Measurements from ENCODE around the gene TSPAN1. TPM values are rescaled to one million over a fixed set of nuclear protein-coding genes. Genes with fewer than 3 reads are reported as not detected.
A peak's percentile ranks its signal among the peaks of the same experiment; 100 is the strongest.

The TSPAN1 gene
- total and polyA plus RNA-seq, 10 of the 15 experiments (the other 5 are each of a cell fraction or from before 2014, with no cell fraction given), result 0.08 to 0.29 (median 0.23) TPM; not detected in 5

DNA sequence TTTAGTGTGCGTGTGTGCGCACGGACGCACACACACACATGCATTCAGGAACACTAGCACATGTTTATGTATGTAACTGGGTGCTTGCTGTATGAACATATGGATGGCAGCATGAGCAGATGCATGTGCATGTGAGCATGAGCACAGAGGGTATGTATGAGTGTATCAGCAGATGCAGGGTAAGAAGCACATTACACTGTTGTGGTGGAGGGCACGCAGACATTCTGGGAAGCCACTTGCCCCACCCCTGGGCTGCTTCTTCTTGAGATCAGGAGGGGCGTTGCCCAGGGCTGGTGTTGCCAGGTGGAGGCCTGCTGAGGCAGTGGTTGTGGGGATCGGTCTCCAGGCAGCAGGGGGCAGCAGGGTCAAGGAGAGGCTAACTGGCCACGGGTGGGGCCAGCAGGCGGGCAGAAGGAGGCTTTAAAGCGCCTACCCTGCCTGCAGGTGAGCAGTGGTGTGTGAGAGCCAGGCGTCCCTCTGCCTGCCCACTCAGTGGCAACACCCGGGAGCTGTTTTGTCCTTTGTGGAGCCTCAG is 5.3 kb downstream of the TSPAN1 start:
- ChIA-PET RAD21 (ENCODE audit: unreplicated experiment) (interaction anchor here (1.0 to 4.8 kb wide), 8 partner anchors 19 to 145 kb away, joined by 3 to 63 read pairs (median 6); partner anchors contain the start of genes POMGNT1 and RAD54L), POLR2A (no interaction called here), CTCF (interaction anchor here (0.6 to 17.5 kb wide), 8 partner anchors 11 to 568 kb away, joined by 3 to 293 read pairs (median 6); partner anchors contain the start of gene PIK3R3), SMC1A (ENCODE audit: uncharacterized antibody, unreplicated experiment) (interaction anchor here (1.2 to 6.1 kb wide), 8 partner anchors 41 to 152 kb away, joined by 3 to 52 read pairs (median 7); no protein-coding TSS in a partner anchor)
- Histone ChIP-seq H2AFZ (ENCODE audit: control insufficient read depth, low read depth, low read length) (no peak overlapping the region), H3K27me3 (replicated peaks in 1 of 2; ENCODE audit: control insufficient read depth in 2 of 2, insufficient read depth in 2 of 2, low read length in 1 of 2) (no peaks in the 10 kb centered on the region), H3K4me1 (ENCODE audit: control insufficient read depth, insufficient read depth, low read length) (peaks cover 26% of the 10 kb centered on the region), H3K36me3 (ENCODE audit: control insufficient read depth in 2 of 2, insufficient read depth in 2 of 2, low read length in 1 of 2) (no peaks in the 10 kb centered on the region), H4K20me1 (ENCODE audit: control insufficient read depth, insufficient read depth) (no peaks in the 10 kb centered on the region), H3K9me3 (replicated peaks; ENCODE audit: control insufficient read depth, insufficient read depth, low read length) (no peaks in the 10 kb centered on the region), H3K4me3 (no peak overlapping the region), H3K4me2 (ENCODE audit: control insufficient read depth, insufficient read depth) (no peak overlapping the region), H3K27ac (ENCODE audit: control insufficient read depth, insufficient read depth) (no peak overlapping the region), H3K9ac (ENCODE audit: control insufficient read depth, insufficient read depth, low read length) (no peak overlapping the region), H3K79me2 (ENCODE audit: control insufficient read depth, insufficient read depth, low read length) (no peaks in the 10 kb centered on the region)
- intact Hi-C loops (cut with micrococcal nuclease; ENCODE audit: unreplicated experiment), result loop anchor here (1.0 to 10.0 kb wide), 2 partner anchors 43 to 495 kb away; partner anchors contain the start of genes GPBP1L1 and TMEM69
- ATAC-seq (peak; percentile 51), FAIRE-seq (no peak), DNase-seq (ENCODE audit: low read depth, low spot score) (no peak)
- WGBS (ENCODE audit: insufficient coverage, insufficient replicate concordance, low lambda C conversion rate, missing lambda C conversion rate), result 52% methylated on average over 12 of the region's 12 CpGs
- no TSS peak for BruUV-seq (replicated peaks)
- TF ChIP-seq, protein P1, sequence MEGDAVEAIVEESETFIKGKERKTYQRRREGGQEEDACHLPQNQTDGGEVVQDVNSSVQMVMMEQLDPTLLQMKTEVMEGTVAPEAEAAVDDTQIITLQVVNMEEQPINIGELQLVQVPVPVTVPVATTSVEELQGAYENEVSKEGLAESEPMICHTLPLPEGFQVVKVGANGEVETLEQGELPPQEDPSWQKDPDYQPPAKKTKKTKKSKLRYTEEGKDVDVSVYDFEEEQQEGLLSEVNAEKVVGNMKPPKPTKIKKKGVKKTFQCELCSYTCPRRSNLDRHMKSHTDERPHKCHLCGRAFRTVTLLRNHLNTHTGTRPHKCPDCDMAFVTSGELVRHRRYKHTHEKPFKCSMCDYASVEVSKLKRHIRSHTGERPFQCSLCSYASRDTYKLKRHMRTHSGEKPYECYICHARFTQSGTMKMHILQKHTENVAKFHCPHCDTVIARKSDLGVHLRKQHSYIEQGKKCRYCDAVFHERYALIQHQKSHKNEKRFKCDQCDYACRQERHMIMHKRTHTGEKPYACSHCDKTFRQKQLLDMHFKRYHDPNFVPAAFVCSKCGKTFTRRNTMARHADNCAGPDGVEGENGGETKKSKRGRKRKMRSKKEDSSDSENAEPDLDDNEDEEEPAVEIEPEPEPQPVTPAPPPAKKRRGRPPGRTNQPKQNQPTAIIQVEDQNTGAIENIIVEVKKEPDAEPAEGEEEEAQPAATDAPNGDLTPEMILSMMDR (IDR thresholded peaks at IDR 0.05 in 2 of 3, conservative IDR thresholded peaks at IDR 0.05 in 1 of 3; ENCODE audit: control insufficient read depth in 2 of 3, extremely low read depth in 1 of 3, insufficient read depth in 1 of 3, low read depth in 3 of 3, low read length in 3 of 3), result peak; percentile 24 to 38 (median 37); a peak in 4 of 6 replicates
- TF ChIP-seq ZNF384 (IDR thresholded peaks at IDR 0.05; ENCODE audit: borderline replicate concordance, low read depth, low read length) (no peak), RAD21 (IDR thresholded peaks at IDR 0.05; ENCODE audit: insufficient read depth, low read depth, low read length) (0 out of 2 replicates have a peak, but pooled peaks have one; percentile 13)
- in situ Hi-C loops (cut with MboI), result no loop called here
